ENCODE results near the gene C1orf53. TPM values are rescaled to one million over a fixed set of nuclear protein-coding genes. Genes with fewer than 3 reads are reported as not detected.

C1orf53 gene
- total and polyA plus RNA-seq, 9 of the 15 experiments (the other 6 are each of a cell fraction or from before 2014, with no cell fraction given): 0.31 to 3.2 (median 2.3) TPM

GRCh38 chr1:197865809-197866208 lies 36.6 kb upstream of the C1orf53 start:
- no peaks in the 10 kb centered on the region for H3K9me3 ChIP-seq (replicated peaks; ENCODE audit: control insufficient read depth, insufficient read depth, low read depth, low read length)
- no peak overlapping the region for H2AFZ ChIP-seq (ENCODE audit: low read depth, low read length)
- WGBS (ENCODE audit: insufficient coverage, low coverage, missing lambda C conversion rate): 40% methylated on average over 2 of the region's 2 CpGs
- no peaks in the 10 kb centered on the region for H3K9me1 ChIP-seq (ENCODE audit: control insufficient read depth, insufficient read depth, low read length)
- H3K36me3 ChIP-seq (ENCODE audit: control insufficient read depth, insufficient read depth, low read length): no peaks in the 10 kb centered on the region
- H3K79me2 ChIP-seq (ENCODE audit: control insufficient read depth, insufficient read depth, low read length): no peaks in the 10 kb centered on the region
- H3K27me3 ChIP-seq (ENCODE audit: control insufficient read depth in 2 of 2, insufficient read depth in 2 of 2, low read length in 2 of 2): no peaks in the 10 kb centered on the region
- intact Hi-C loops (cut with micrococcal nuclease): loop anchor here (5.0 to 10.0 kb wide), 3 partner anchors 131 to 601 kb away; no protein-coding TSS in a partner anchor
- BruUV-seq (replicated peaks): no TSS peak
- no peak overlapping the region for H3K4me3 ChIP-seq
- no peak overlapping the region for H3K9ac ChIP-seq (ENCODE audit: insufficient read depth in 1 of 2, low read depth in 2 of 2, low read length in 2 of 2)
- in situ Hi-C loops (cut with MboI): loop anchor here (5.0 kb wide), 1 partner anchor 244 kb away; no protein-coding TSS in a partner anchor
- H4K20me1 ChIP-seq (replicated peaks; ENCODE audit: control insufficient read depth, insufficient read depth, low read length): no peaks in the 10 kb centered on the region
- ATAC-seq (no peak), DNase-seq (ENCODE audit: extremely low read depth in 1 of 4, low spot score in 3 of 4) (no peak), FAIRE-seq (no peak)
- ChIA-PET CTCF (ENCODE audit: low intra/inter-chr PET ratio) (no interaction called here), POLR2A (no interaction called here)
- no peak overlapping the region for H3K27ac ChIP-seq (ENCODE audit: extremely low read depth, low read depth, low read length)
- no peak overlapping the region for H3K4me2 ChIP-seq (ENCODE audit: insufficient read depth, low read length)
- TF ChIP-seq PURB (CRISPR knock-in tag; IDR thresholded peaks at IDR 0.05; ENCODE audit: low read depth) (no peak), POLR2AphosphoS2 (IDR thresholded peaks at IDR 0.05; ENCODE audit: low read length) (no peak), PTRF (tag; IDR thresholded peaks at IDR 0.05) (no peak), IRF1 (CRISPR knock-in tag; IDR thresholded peaks at IDR 0.05; ENCODE audit: borderline replicate concordance) (no peak), ZZZ3 (IDR thresholded peaks at IDR 0.05) (no peak)
- H3K4me1 ChIP-seq (replicated peaks in 1 of 2; ENCODE audit: control insufficient read depth in 2 of 2, insufficient read depth in 2 of 2, low read length in 2 of 2): no peaks in the 10 kb centered on the region
